ENCODE results near the gene TOP3B. TPM values are rescaled to one million over a fixed set of nuclear protein-coding genes. Genes with fewer than 3 reads are reported as not detected.

TOP3B gene
- total and polyA plus RNA-seq, 9 of the 15 experiments (the other 6 are each of a cell fraction or from before 2014, with no cell fraction given): 3.0 to 188 (median 112) TPM

- no peak overlapping the region for H3K4me3 ChIP-seq
- no peaks in the 10 kb centered on the region for H3K36me3 ChIP-seq (ENCODE audit: control insufficient read depth, insufficient read depth, low read length)
- no peaks in the 10 kb centered on the region for H3K9me1 ChIP-seq (ENCODE audit: control insufficient read depth, insufficient read depth, low read length)
- POLR2A ChIA-PET: interaction anchor here (0.6 to 49.7 kb wide), 11 partner anchors 11 to 460 kb away, joined by 3 to 1041 read pairs (median 4); partner anchors contain the start of genes MAPK1 and PPM1F
- peaks cover 7% of the 10 kb centered on the region; the same call in 1 of the 2 replicates for H4K20me1 ChIP-seq (replicated peaks; ENCODE audit: control insufficient read depth, insufficient read depth, low read length)
- intact Hi-C loops (cut with micrococcal nuclease): no loop called here
- no peaks in the 10 kb centered on the region for H3K9me3 ChIP-seq (replicated peaks; ENCODE audit: control insufficient read depth, insufficient read depth, low read depth, low read length)
- 24% methylated on average over 7 of the region's 7 CpGs for WGBS (ENCODE audit: insufficient coverage, low coverage, missing lambda C conversion rate)
- in situ Hi-C loops (cut with MboI): no loop called here
- no peak overlapping the region for H3K27ac ChIP-seq (ENCODE audit: extremely low read depth, low read depth, low read length)
- H3K79me2 ChIP-seq (ENCODE audit: control insufficient read depth, insufficient read depth, low read length): no peaks in the 10 kb centered on the region
- peaks cover 7 to 14% of the 10 kb centered on the region in 2 experiments; a peak in 4 of 5 replicates for H3K27me3 ChIP-seq (ENCODE audit: control insufficient read depth in 2 of 2, insufficient read depth in 2 of 2, low read length in 2 of 2)
- no peak overlapping the region for H3K4me2 ChIP-seq (ENCODE audit: insufficient read depth, low read length)
- BruUV-seq (replicated peaks): no TSS peak
- ATAC-seq (no peak), DNase-seq (ENCODE audit: extremely low read depth in 1 of 4, low spot score in 3 of 4) (peak in 2 of 4 experiments; percentile 49 to 57), FAIRE-seq (no peak)
- H2AFZ ChIP-seq (ENCODE audit: low read depth, low read length): no peak overlapping the region
- no peak overlapping the region for H3K9ac ChIP-seq (ENCODE audit: insufficient read depth in 1 of 2, low read depth in 2 of 2, low read length in 2 of 2)
- CTCF ChIA-PET (ENCODE audit: low intra/inter-chr PET ratio): interaction anchor here (0.7 to 1.4 kb wide), 3 partner anchors 195 to 1347 kb away, joined by 3 to 25 read pairs (median 6); no protein-coding TSS in a partner anchor
- peaks cover 0 to 16% of the 10 kb centered on the region in 2 experiments; a peak in 4 of 5 replicates for H3K4me1 ChIP-seq (replicated peaks in 1 of 2; ENCODE audit: control insufficient read depth in 2 of 2, insufficient read depth in 2 of 2, low read length in 2 of 2)
- TF ChIP-seq NONO (IDR thresholded peaks at IDR 0.05; ENCODE audit: low read depth in 2 of 2, low read length in 1 of 2): no peak
- TF ChIP-seq ZNF143 (CRISPR knock-in tag; IDR thresholded peaks at IDR 0.05): no peak
- TF ChIP-seq POLR2H (tag; IDR thresholded peaks at IDR 0.05; ENCODE audit: low read depth): no peak
- peak; percentile 15; the same call in 1 of the 2 replicates for TF ChIP-seq ZNF830 (CRISPR knock-in tag; IDR thresholded peaks at IDR 0.05)
- no peak for TF ChIP-seq ZNF212 (CRISPR knock-in tag; IDR thresholded peaks at IDR 0.05)
- 0 out of 2 replicates have a peak, but pooled peaks have one; percentile 19 for TF ChIP-seq ZBTB1 (CRISPR knock-in tag; IDR thresholded peaks at IDR 0.05; ENCODE audit: borderline replicate concordance, low read depth)
- peak; percentile 27 for TF ChIP-seq MEIS2 (IDR thresholded peaks at IDR 0.05; ENCODE audit: partially characterized antibody)
- peak; percentile 47; the same call in 1 of the 2 replicates for TF ChIP-seq MAX (CRISPR knock-in tag; IDR thresholded peaks at IDR 0.05)
- TF ChIP-seq HSF4 (CRISPR knock-in tag; IDR thresholded peaks at IDR 0.05; ENCODE audit: borderline replicate concordance): 0 out of 2 replicates have a peak, but pooled peaks have one; percentile 5
- TF ChIP-seq IRF9 (tag; IDR thresholded peaks at IDR 0.05): peak; percentile 26; the same call in 1 of the 2 replicates
- no peak for TF ChIP-seq STAG1 (CRISPR knock-in tag; IDR thresholded peaks at IDR 0.05; ENCODE audit: borderline replicate concordance)
- TF ChIP-seq ZNF253 (CRISPR knock-in tag; conservative IDR thresholded peaks at IDR 0.05): peak; percentile 62; the same call in 1 of the 2 replicates
- no peak for TF ChIP-seq PHTF2 (CRISPR knock-in tag; IDR thresholded peaks at IDR 0.05)
- no peak for TF ChIP-seq EHMT2 (IDR thresholded peaks at IDR 0.05)
- no peak for TF ChIP-seq ZMIZ1 (IDR thresholded peaks at IDR 0.05; ENCODE audit: low read depth in 2 of 2, low read length in 2 of 2)
- 0 out of 2 replicates have a peak, but pooled peaks have one; percentile 30 for TF ChIP-seq ZNF668 (CRISPR knock-in tag; IDR thresholded peaks at IDR 0.05)
These were observed 74.7 kb downstream of the TOP3B start for GRCh38 chr22:21907638-21908522.
